HT1080 (cell line): ENCODE results near the gene ZNF814. TPM values are rescaled to one million over a fixed set of nuclear protein-coding genes. Genes with fewer than 3 reads are reported as not detected.
"Not testable (repeated sequence)": the region's sequence is repeated elsewhere in the genome, so short reads cannot be mapped to it uniquely, and the experiment has no call there.

Experiments used
- DNase-seq: peaks from one replicate; pipeline ENCODE4 v3.0.0-alpha.2; 2015; ENCODE audit warnings: low read depth
- polyA plus RNA-seq, 2 experiments: library from polyadenylated mRNA; depleted of rRNA; stranded (reverse); fragments of >200 nt; gene quantifications; 2 replicates each; pipeline ENCODE4 v1.2.3, GENCODE V29; 2015
- total RNA-seq: library from RNA; depleted of rRNA; stranded (reverse); fragments of >200 nt; shearing (Covaris generic); gene quantifications from 2 replicates; pipeline ENCODE4 v1.2.3, GENCODE V29; 2014; rRNA removed

ZNF814 gene
- 0.53 and 0.80 TPM in 2 replicates for total RNA-seq
- 0.34 and 0.38 TPM in 2 replicates for polyA plus RNA-seq (2015; cell fraction: cytosol; rRNA removed)
- polyA plus RNA-seq (2015; cell fraction: nucleus; rRNA removed) = 2.1 TPM in 2 replicates

DNA sequence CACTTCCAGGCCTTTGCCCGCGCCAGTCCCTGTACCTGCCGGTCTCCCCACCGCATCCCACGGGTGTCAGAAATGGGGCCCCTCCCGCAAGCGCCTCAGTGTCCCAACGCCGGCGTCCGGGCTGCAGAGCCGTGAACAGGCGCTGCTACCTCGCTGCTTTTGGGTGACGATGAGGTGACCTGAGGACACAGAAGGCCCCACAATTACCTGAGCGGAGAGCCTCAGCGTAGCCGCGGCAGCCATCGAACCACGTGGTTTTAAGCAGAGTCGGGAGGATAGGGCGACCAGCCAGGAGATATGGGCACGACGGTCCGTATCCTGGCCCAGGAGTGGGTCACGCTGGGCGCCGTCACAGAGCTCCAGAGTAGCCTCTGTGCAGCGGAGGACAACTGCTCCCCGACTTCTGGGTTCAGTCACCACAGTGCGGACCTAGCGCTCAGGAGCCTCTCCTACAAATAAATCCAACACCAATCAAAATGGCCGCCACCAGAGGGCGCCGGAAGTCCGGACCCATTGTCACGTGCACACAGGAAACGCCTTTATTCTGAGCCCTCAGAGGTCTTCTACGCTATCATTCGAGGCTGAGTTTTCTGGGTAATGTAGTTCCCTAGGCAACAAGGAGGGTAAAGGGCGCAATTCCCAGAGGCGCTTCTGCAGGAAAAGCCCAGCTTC is at the start of gene ZNF814:
Gene ZNF814, minus strand, starts transcription at position 478 of the 672 bp plus-strand sequence. Its CDS starts 235 bp downstream, at position 243.
- DNase-seq = no peak

GRCh38 chr19:57935731-57936130 is 46.9 kb upstream of the ZNF814 start:
- no peak for DNase-seq

DNA sequence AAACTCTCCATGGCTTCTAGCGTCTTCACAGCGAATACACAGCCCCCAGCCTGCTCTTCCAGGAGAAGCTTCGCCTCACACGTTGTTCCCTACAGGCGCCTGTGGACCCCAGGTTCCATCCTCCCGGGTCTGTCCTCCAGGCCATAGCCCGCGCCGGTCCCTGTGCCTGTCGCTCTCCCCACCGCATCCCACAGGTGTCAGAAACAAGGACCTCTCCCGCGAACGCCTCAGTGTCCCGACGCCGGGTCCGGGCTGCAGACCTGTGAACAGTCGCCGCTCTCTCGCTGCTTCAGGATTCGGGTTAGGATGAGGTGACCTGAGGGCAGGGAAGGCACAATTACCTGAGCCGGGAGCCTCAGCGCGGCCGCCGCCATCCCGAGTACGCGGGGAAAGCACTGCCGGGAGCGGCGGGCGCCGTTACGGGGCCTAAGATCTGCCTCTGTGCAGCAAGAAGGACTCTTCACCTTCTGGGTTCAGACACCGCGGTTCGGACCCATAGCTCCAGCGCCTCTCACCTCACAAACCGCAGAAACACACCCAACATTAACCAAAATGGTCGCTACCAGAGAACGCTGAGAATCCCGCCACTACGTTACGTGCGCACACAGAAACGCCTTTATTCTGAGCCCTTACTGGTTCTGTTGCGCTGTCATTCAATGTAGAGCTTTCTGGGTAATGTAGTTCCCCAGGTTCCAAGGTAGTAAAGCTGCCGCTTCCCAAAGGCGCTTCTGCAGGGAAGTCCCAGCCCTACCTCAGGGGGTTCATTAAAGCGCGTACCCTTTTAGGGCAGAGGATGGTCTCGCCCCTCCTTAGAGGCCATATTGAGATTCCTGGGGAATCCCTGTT is 46.2 kb upstream of the ZNF814 start, which contains the start of gene ZNF418:
Gene ZNF418, minus strand, starts transcription at position 583 of the 846 bp plus-strand sequence. CDS start 1,580 bp downstream, outside the sequence.
- DNase-seq = no peak

- DNase-seq = no peak
These were observed 38.8 kb upstream of the ZNF814 start for GRCh38 chr19:57927587-57927986.

DNA sequence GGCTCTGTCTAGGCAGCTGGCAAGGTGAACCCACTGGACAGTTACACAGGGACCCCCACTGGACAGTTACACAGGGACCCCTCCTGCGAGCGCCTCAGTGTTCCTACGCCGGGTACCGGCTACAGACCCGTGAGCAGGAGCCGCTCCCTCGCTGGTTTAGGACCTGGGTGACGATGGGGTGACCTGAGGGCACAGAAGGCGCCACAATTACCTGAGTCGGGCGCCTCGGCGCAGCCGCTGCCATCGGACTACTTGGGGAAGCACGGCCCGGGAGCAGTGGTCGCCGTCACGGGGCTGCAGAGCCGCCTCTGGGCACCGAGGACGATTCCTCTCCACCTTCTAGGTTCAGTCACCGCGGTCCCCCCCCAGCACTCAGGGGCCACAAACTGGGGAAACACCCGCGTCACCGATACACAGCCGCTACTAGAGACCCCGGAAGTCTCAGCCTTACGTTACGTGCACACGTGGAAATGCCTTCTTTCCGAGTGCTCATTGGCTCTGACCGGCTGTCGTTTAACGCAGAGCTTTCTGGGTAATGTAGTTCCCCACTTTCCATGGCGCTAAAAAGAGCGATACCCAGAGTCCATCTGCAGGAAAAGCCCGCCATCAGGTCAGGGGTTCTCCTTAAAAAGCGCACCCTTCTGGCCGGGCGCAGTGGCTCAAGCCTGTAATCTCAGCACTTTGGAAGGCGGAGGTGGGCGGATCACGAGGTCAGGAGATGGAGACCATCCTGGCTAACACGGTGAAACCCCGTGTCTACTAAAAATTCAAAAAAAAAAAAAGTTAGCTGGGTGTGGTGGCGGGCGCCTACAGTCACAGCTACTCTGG is 27.5 kb upstream of the ZNF814 start, which contains the start of gene ZNF417:
Gene ZNF417, minus strand, starts transcription at position 425 of the 828 bp plus-strand sequence. Its CDS starts 181 bp downstream, at position 244.
- peak; percentile 93 for DNase-seq

DNA sequence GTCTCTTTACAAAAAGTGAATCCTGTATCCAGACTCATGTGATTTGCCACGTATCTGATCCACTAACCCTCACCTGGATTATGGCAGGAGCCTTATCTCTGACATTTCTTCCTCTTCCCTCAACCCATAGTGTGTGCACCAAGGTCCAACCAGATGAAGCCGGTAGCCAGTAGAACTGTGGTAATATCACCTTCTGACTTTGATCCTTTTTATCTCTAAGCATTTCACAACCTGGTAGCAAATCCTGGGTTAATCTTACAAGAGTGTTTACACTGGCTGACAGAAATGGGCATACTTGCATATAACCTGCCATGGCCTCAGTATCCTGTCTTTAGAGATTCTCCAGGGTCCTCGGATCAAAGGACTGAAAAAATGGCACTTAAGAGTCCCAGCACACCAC is 25.7 kb upstream of the ZNF814 start:
- DNase-seq = no peak

GRCh38 chr19:57907394-57907793 is 18.6 kb upstream of the ZNF814 start:
- no peak for DNase-seq

- no peak for DNase-seq
These were observed 16.4 kb upstream of the ZNF814 start for GRCh38 chr19:57905258-57905657.

DNA sequence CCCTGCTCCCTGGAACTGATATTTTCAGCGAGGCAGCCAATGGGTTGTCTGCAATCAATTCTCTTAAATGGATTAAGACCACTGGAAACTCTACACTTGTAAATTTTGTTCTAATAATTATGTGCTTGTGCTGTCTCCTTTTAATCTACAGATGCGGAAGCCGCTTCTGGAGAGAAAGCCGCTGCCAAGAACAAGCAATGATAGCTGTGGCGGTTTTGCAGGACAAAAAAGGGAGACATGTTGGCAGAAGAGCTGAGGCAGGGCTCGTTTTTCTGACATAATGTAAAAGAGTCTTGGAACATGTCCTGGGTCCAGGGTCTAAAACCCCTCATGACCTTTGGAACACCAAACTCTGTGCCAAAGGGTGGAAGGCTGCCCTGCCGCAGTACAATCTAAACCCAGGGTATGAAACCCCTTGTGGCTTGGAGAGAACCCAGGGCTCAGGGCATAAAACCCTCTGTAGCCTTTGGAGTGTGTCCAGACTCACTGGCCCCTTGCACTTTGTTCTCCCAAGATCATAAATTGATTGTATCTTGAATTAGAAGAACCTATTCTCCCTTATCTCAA is 14.9 kb upstream of the ZNF814 start:
- DNase-seq = no peak

DNA sequence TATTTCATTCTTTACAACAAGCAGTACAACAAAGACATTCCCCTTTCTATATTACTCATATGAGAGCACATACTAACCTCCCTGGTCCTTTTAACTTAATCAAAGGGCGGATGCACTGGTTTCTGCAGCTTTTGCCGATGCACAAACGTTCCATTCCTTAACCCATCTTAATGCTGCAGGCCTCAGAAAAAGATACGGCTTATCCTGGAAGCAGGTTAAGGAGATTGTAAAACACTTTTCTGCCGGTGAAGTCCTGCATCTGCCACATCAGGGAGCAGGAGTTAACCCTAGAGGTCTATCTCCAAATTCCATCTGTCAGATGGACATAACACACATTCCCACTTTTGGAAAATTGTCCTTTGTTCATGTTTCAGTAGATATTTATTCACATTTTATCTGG is 11.5 kb upstream of the ZNF814 start:
- no peak for DNase-seq

DNA sequence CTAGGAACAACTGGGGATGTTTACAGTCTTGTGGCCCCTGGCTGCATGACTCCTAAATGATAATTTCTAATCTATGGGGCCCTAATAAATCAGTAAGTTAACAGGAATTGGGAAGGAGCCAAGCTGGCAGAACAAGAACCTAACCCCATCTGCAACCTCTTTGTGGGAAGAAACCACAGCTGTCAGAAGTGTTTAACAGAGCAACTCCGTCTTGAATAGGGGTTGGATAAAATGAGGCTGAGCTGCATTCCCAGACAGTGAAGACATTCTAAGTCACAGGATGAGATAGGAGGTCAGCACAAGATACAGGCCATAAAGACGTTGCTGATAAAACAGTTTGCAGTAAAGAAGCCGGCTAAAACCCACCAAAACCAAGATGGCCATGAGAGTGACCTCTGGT is 1.9 kb upstream of the ZNF814 start:
- not testable (repeated sequence) for DNase-seq

DNA sequence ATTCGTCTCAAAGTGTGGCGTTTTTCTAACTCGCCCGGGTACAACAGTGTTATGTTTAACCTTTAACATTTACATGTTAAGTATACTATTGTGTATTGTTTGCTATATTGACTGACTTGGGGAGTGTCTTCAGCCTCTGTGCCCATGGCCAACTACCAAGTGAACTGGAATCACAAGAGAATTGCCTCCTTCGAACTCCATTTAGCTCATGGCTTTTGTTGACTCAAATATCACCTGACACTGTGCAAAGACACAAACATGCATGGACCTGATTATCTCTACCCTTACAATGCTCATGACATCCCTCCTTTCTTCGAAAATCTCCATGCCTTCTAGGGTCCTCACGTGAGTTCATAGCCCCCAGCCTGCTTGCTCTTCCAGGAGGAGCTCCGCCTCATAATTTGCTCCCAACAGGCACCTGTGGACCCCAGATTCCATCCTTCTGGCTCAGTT is 704 bp downstream of the ZNF814 start:
- DNase-seq = no peak

- DNase-seq = no peak
These were observed 1.5 kb downstream of the ZNF814 start for GRCh38 chr19:57887195-57887941.

GRCh38 chr19:57886046-57886445 is 2.8 kb downstream of the ZNF814 start:
- no peak for DNase-seq

DNA sequence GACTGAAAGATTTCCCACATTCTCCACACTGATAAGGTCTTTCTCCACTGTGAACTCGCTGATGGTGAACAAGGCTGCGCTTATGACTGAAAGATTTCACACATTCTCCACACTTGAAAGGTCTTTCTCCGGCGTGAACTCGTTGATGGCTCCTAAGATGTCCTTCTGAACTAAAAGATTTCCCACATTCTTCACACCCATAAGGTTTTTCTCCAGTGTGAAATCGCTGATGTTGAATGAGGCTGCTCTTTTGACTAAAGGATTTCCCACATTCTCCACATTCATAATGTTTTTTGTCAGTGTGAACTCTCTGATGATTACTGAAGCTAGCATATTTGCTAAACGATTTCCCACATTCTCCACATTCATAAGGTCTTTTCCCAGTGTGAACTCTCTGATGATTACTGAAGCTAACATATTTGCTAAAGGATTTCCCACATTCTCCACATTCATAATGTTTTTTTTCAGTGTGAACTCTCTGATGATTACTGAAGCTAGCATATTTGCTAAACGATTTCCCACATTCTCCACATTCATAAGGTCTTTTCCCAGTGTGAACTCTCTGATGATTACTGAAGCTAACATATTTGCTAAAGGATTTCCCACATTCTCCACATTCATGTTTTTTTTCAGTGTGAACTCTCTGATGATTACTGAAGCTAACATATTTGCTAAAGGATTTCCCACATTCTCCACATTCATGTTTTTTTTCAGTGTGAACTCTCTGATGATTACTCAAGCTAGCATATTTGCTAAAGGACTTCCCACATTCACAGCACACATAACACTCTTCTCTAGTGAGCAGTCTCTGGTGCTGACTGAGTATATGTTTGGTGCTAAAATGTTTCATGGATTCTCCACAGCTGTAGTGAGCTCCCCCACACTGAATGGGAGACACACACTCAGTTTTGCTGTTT is 14.7 kb downstream of the ZNF814 start:
- not testable (repeated sequence) for DNase-seq

GRCh38 chr19:57872450-57872849 is 16.4 kb downstream of the ZNF814 start:
- DNase-seq = no peak

DNA sequence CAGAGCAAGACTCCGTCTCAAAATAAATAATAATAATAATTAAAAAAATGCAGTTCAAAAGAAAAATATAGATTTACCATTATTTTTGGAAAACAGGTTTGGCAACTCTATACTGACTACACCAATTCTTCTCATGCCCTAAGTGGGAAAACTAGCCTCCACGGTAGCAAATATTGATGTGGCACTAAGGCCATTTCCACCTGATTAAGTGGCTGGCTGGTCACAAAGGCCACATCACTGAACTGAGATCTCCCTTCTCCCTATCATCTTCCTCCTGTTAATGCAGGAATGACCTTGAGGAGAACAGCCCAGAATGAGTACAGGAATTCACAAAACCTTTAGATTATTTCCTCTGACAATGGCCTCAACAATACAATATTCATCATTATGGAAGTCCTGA is 18.6 kb downstream of the ZNF814 start:
- DNase-seq = no peak

- not testable (repeated sequence) for DNase-seq
These were observed 19.2 kb downstream of the ZNF814 start for GRCh38 chr19:57869655-57870054.
